Tibial nerve (tissue), 4 donors: ENCODE results near the gene SNAPC4. TPM values are rescaled to one million over a fixed set of nuclear protein-coding genes. Genes with fewer than 3 reads are reported as not detected.
"Not testable (repeated sequence)": the region's sequence is repeated elsewhere in the genome, so short reads cannot be mapped to it uniquely, and the experiment has no call there.

Experiments used
- DNase-seq, 2 donors: peaks; one replicate each; pipeline ENCODE4 v3.0.0-alpha.2; 2019; ENCODE audit warnings: low spot score in 2 of 2
- H3K27ac ChIP-seq, 4 donors: fragments of 200-600 bp; sonication (generic) in 3 of 4; one replicate each; pipeline ENCODE4 v1.5.1; 2017 to 2019; ENCODE audit warnings: mild to moderate bottlenecking in 1 of 4
- H3K27me3 ChIP-seq, 2 donors: fragments of 200-600 bp; sonication (generic) in 1 of 2; one replicate each; pipeline versions ENCODE4 v1.5.1 to v1.6.0; 2017 to 2019
- H3K36me3 ChIP-seq, 3 donors: fragments of 200-600 bp; sonication (generic); one replicate each; pipeline ENCODE4 v1.5.1; 2018 to 2019
- H3K4me1 ChIP-seq, 4 donors: fragments of 200-600 bp; sonication (generic) in 3 of 4; one replicate each; pipeline ENCODE4 v1.5.1; 2017 to 2019
- H3K4me3 ChIP-seq, 4 donors: fragments of 200-600 bp; sonication (generic) in 3 of 4; one replicate each; pipeline ENCODE4 v1.5.1; 2017 to 2019; ENCODE audit warnings: mild to moderate bottlenecking in 1 of 4, moderate library complexity in 1 of 4
- H3K9me3 ChIP-seq, 4 donors: fragments of 200-600 bp; sonication (generic) in 3 of 4; one replicate each; pipeline ENCODE4 v1.5.1; 2017 to 2019
- EP300 ChIP-seq, 2 donors: sonication (generic); formaldehyde crosslinking; IDR thresholded peaks; one replicate each; pipeline ENCODE4 v1.6.1; 2017; ENCODE audit warnings: antibody characterized with exemption in 2 of 2, mild to moderate bottlenecking in 1 of 2
- POLR2A ChIP-seq, 2 donors: fragments of 450-650 bp; IDR thresholded peaks; one replicate each; pipeline ENCODE4 v1.6.1; 2017; ENCODE audit warnings: antibody characterized with exemption in 2 of 2, mild to moderate bottlenecking in 2 of 2, moderate library complexity in 2 of 2
- WGBS, 2 donors: methylation state at CpG; one replicate each; pipeline ENCODE4 v1.1.5; 2018; 5-methylcytosine and 5-hydroxymethylcytosine counted together
- total RNA-seq, 4 donors: library from RNA; depleted of rRNA; stranded (reverse); fragments of >200 nt; gene quantifications; one replicate each; pipeline ENCODE4 v1.1.0, GENCODE V29; 2016
- TF ChIP-seq, protein P1 (sequence below), 5 experiments: fragments of 200-600 bp in 3 of 5; fragments of 450-650 bp in 2 of 5; sonication (generic) in 3 of 5; IDR thresholded peaks; one replicate each; pipeline ENCODE4 v1.5.1; 2016 to 2019; ENCODE audit warnings: antibody characterized with exemption in 5 of 5, mild to moderate bottlenecking in 3 of 5, moderate library complexity in 2 of 5

The SNAPC4 gene
- total RNA-seq, 4 donors from 2014 or later: 7.0 to 21.0 (median 9.5) TPM

DNA sequence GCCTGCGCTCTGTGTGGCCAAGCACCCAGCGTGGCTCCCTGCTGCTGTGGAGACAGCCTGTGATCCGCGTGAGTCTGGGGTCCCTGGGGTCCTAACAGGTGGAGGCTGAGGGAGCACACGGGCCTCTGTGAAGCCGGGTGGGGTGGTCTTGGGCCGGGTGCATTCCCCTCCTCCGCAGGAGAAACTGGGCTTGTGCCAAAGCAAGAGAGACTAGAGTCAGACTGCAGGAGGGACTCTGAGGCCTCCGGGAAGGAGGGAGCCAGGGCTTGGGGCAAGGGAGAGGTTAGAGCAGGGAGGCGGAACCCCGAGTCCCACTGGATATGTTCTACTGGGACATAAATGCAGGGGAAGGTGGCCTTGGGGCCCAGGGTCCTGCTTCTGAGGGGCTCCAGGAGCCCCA lies 46.9 kb downstream of the SNAPC4 start:
- TF ChIP-seq, protein P1, sequence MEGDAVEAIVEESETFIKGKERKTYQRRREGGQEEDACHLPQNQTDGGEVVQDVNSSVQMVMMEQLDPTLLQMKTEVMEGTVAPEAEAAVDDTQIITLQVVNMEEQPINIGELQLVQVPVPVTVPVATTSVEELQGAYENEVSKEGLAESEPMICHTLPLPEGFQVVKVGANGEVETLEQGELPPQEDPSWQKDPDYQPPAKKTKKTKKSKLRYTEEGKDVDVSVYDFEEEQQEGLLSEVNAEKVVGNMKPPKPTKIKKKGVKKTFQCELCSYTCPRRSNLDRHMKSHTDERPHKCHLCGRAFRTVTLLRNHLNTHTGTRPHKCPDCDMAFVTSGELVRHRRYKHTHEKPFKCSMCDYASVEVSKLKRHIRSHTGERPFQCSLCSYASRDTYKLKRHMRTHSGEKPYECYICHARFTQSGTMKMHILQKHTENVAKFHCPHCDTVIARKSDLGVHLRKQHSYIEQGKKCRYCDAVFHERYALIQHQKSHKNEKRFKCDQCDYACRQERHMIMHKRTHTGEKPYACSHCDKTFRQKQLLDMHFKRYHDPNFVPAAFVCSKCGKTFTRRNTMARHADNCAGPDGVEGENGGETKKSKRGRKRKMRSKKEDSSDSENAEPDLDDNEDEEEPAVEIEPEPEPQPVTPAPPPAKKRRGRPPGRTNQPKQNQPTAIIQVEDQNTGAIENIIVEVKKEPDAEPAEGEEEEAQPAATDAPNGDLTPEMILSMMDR (IDR thresholded peaks at IDR 0.05): no peak
- TF ChIP-seq POLR2A (IDR thresholded peaks at IDR 0.05) (no peak), EP300 (IDR thresholded peaks at IDR 0.05) (no peak)
- 69 to 71% methylated on average over 11 of the region's 11 CpGs for WGBS, 2 donors
- no peak for DNase-seq

DNA sequence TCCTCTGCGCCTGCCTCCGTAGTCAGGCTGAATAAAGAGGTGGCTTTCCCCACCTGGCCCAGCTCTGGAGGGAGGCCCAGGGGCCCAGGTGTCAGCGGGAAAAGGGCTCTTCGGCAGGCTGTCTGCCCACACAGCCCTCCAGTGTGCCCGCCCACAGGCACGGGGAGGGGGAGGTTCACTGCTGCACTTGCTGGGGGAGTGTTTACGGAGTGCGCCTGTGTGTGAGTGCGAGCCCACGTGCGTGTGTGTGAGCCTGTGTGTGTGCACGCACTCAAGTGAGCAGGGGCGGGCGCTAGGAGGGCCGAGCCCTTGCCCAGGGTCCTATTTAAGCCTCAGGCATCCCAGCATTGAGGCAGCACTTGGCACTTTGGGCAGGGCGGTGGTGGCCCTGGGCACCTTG lies 47.3 kb downstream of the SNAPC4 start:
- Histone ChIP-seq H3K27ac (peak overlapping the region in 1 of 4 donors; percentile 84), H3K4me3 (no peak overlapping the region)
- 62 to 66% methylated on average over 9 of the region's 16 CpGs for WGBS, 2 donors

More for the DNA sequence above, 46.9 kb downstream of the SNAPC4 start:
- Histone ChIP-seq H3K27me3 (no peaks in the 10 kb centered on the region), H3K9me3 (no peaks in the 10 kb centered on the region), H3K27ac (peak overlapping the region in 2 of 4 donors; percentile 58 to 84), H3K4me1 (peaks cover 0 to 50% (median 19%) of the 10 kb centered on the region in 4 donors), H3K4me3 (no peak overlapping the region), H3K36me3 (peaks cover 0 to 54% (median 0%) of the 10 kb centered on the region in 3 donors)

GRCh38 chr9:136351868-136352267 lies 48.1 kb downstream of the SNAPC4 start:
- not testable (repeated sequence) for DNase-seq, H3K4me3 ChIP-seq

More for the DNA sequence above, 47.3 kb downstream of the SNAPC4 start:
- no peak for DNase-seq
- H3K36me3 ChIP-seq: peaks cover 0 to 52% (median 0%) of the 10 kb centered on the region in 3 donors
- peaks cover 0 to 55% (median 21%) of the 10 kb centered on the region in 4 donors for H3K4me1 ChIP-seq
- no peaks in the 10 kb centered on the region for H3K9me3 ChIP-seq
- TF ChIP-seq EP300 (IDR thresholded peaks at IDR 0.05) (no peak), POLR2A (IDR thresholded peaks at IDR 0.05) (no peak)
- TF ChIP-seq, protein P1 (IDR thresholded peaks at IDR 0.05): no peak
- H3K27me3 ChIP-seq: no peaks in the 10 kb centered on the region

DNA sequence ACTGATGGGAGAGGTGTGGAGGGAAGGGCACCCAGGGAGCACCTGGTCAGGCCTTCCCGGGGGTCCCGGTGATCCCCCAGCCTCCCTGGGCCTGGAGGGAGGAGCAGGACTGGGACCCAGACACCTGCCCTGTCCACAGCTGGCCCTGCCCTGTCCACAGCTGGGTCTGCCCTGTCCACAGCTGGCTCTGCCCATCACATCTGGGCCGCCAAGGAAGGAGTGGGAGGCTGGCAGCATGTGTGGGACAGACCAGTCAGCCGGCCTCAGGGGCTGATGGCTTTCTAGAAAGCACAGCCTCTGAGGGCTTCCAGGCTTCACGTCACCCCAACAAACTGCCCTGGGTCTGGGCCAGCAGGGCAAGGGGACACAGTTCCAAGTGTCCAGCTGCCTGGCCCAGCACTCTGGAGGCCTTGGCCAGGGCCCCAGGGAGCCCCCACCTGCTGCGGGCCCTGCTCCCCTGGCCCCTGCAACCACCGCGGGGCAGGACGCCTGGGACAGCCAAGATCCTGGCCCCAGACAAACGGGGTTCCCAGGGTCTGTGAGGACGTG lies 48.6 kb downstream of the SNAPC4 start:
- Histone ChIP-seq H3K9me3 (no peaks in the 10 kb centered on the region), H3K36me3 (peaks cover 0 to 38% (median 0%) of the 10 kb centered on the region in 3 donors), H3K27ac (peak overlapping the region in 1 of 4 donors; percentile 93), H3K27me3 (no peaks in the 10 kb centered on the region), H3K4me3 (no peak overlapping the region), H3K4me1 (peaks cover 0 to 58% (median 31%) of the 10 kb centered on the region in 4 donors)
- 33 to 100% methylated on average over 2 to 11 of the region's 11 CpGs for WGBS, 2 donors
- DNase-seq: no peak
- TF ChIP-seq, protein P1 (IDR thresholded peaks at IDR 0.05): no peak
- no peak for TF ChIP-seq EP300 (IDR thresholded peaks at IDR 0.05)
- no peak for TF ChIP-seq POLR2A (IDR thresholded peaks at IDR 0.05)

More at GRCh38 chr9:136351868-136352267, 48.1 kb downstream of the SNAPC4 start:
- H3K27me3 ChIP-seq, H3K9me3 ChIP-seq: not testable (repeated sequence)
- peak overlapping the region in 1 of 4 donors; percentile 93 for H3K27ac ChIP-seq
- 84 to 95% methylated on average over 8 of the region's 24 CpGs for WGBS, 2 donors
- peaks cover 0 to 44% (median 0%) of the 10 kb centered on the region in 3 donors for H3K36me3 ChIP-seq
- H3K4me1 ChIP-seq: peaks cover 0 to 58% (median 30%) of the 10 kb centered on the region in 4 donors

Other genes starting within 250 kb of the SNAPC4 start
- not detected for gene LHX3, start 195.0 kb downstream of the SNAPC4 start, total RNA-seq
- 10 to 100 TPM; 10.2 to 16.8 (median 11.8) TPM for gene QSOX2, start 154.4 kb downstream of the SNAPC4 start, total RNA-seq
- under 1 TPM in 1 of 4 donors, not detected in 3; 0.20 TPM for gene CCDC187, start 96.1 kb downstream of the SNAPC4 start, total RNA-seq
- gene GPSM1, start 72.6 kb downstream of the SNAPC4 start, total RNA-seq: 10 to 100 TPM; 28.8 to 95.1 (median 38.1) TPM
- gene DNLZ, start 36.4 kb downstream of the SNAPC4 start, total RNA-seq: 10 to 100 TPM; 49.4 to 79.5 (median 70.8) TPM
- 10 to 100 TPM in 1 of 4 donors, 1 to 10 TPM in 3; 3.1 to 19.8 (median 3.1) TPM for gene CARD9, start 26.5 kb downstream of the SNAPC4 start, total RNA-seq
- 100 to 1,000 TPM in 1 of 4 donors, 10 to 100 TPM in 3; 52.6 to 101 (median 70.9) TPM for gene ENTR1, start 10.4 kb upstream of the SNAPC4 start, total RNA-seq
- gene PMPCA, start 10.5 kb upstream of the SNAPC4 start, total RNA-seq: 10 to 100 TPM; 35.6 to 42.0 (median 39.3) TPM
- 10 to 100 TPM; 15.1 to 23.1 (median 18.6) TPM for gene INPP5E, start 39.7 kb upstream of the SNAPC4 start, total RNA-seq
- 10 to 100 TPM; 45.8 to 67.5 (median 47.9) TPM for gene SEC16A, start 82.9 kb upstream of the SNAPC4 start, total RNA-seq
- 10 to 100 TPM; 29.3 to 65.4 (median 41.5) TPM for gene NOTCH1, start 145.9 kb upstream of the SNAPC4 start, total RNA-seq